Measurements from ENCODE around the gene SPNS2. TPM values are rescaled to one million over a fixed set of nuclear protein-coding genes. Genes with fewer than 3 reads are reported as not detected.

The SPNS2 gene
- total RNA-seq, 1 experiment from 2014 or later: 1.9 TPM

- intact Hi-C loops (cut with micrococcal nuclease; ENCODE audit: unreplicated experiment) (no loop called here), in situ Hi-C loops (cut with HindIII; ENCODE audit: low pct_unique_long_range_greater_than_20kb, low sequenced_read_pairs) (no loop called here)
- Histone ChIP-seq H3K4me1 (ENCODE audit: control insufficient read depth, insufficient read depth, low read length) (no peaks in the 10 kb centered on the region), H3K9me3 (ENCODE audit: control insufficient read depth, insufficient read depth, low read depth, low read length) (no peaks in the 10 kb centered on the region), H3K36me3 (ENCODE audit: control insufficient read depth, insufficient read depth, low read length) (no peaks in the 10 kb centered on the region), H3K27me3 (ENCODE audit: control insufficient read depth, insufficient read depth, low read length) (no peaks in the 10 kb centered on the region), H3K27ac (ENCODE audit: low read length) (no peak overlapping the region), H3K4me3 (ENCODE audit: low read depth in 2 of 2, low read length in 2 of 2) (no peak overlapping the region)
- no peak for ATAC-seq
- ChIA-PET CTCF (no interaction called here), POLR2A (interaction anchor here (0.6 kb wide), 1 partner anchor 18 kb away, joined by 3 read pairs; no protein-coding TSS in a partner anchor)
- no peak for DNase-seq (ENCODE audit: low read depth, low spot score)
- BruUV-seq (replicated peaks): no TSS peak
- no peak for TF ChIP-seq SIN3A (IDR thresholded peaks at IDR 0.05; ENCODE audit: borderline replicate concordance, insufficient read depth, low read depth, low read length)
- TF ChIP-seq, protein P1, sequence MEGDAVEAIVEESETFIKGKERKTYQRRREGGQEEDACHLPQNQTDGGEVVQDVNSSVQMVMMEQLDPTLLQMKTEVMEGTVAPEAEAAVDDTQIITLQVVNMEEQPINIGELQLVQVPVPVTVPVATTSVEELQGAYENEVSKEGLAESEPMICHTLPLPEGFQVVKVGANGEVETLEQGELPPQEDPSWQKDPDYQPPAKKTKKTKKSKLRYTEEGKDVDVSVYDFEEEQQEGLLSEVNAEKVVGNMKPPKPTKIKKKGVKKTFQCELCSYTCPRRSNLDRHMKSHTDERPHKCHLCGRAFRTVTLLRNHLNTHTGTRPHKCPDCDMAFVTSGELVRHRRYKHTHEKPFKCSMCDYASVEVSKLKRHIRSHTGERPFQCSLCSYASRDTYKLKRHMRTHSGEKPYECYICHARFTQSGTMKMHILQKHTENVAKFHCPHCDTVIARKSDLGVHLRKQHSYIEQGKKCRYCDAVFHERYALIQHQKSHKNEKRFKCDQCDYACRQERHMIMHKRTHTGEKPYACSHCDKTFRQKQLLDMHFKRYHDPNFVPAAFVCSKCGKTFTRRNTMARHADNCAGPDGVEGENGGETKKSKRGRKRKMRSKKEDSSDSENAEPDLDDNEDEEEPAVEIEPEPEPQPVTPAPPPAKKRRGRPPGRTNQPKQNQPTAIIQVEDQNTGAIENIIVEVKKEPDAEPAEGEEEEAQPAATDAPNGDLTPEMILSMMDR (IDR thresholded peaks at IDR 0.05): no peak
- TF ChIP-seq POLR2AphosphoS5 (IDR thresholded peaks at IDR 0.05; ENCODE audit: low read depth, low read length): no peak
These were observed 8.5 kb upstream of the SPNS2 start for GRCh38 chr17:4490109-4490591.

DNA sequence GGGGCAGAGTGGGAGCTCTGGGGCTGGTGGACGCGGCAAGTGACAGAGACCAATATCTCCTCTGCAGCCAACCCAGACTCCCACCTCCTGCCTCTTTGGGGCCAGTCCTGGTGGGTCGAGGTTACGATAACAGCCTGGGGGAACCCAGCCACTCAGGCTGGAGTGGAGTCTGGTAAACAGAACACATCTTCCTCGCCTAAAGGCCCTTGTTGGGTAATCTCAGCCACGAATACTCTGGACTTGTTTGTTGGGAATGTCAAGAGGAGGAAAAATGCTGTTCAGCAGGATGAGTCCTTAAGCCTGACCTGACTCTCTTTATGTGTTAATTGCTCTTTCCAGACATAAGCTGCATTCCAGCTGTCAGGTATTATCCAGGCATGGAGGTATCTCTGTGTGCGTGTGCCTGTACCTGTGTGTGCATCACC, 8.0 kb upstream of the SPNS2 start:
- H3K36me3 ChIP-seq (ENCODE audit: control insufficient read depth, insufficient read depth, low read length): no peaks in the 10 kb centered on the region
- CTCF ChIA-PET: interaction anchor here (0.6 kb wide), 1 partner anchor 8 kb away, joined by 3 read pairs; no protein-coding TSS in a partner anchor
- no peaks in the 10 kb centered on the region for H3K4me1 ChIP-seq (ENCODE audit: control insufficient read depth, insufficient read depth, low read length)
- in situ Hi-C loops (cut with HindIII; ENCODE audit: low pct_unique_long_range_greater_than_20kb, low sequenced_read_pairs): no loop called here
- ATAC-seq (no peak), DNase-seq (ENCODE audit: low read depth, low spot score) (no peak)
- TF ChIP-seq, protein P1 (IDR thresholded peaks at IDR 0.05): no peak
- no peak for TF ChIP-seq SIN3A (IDR thresholded peaks at IDR 0.05; ENCODE audit: borderline replicate concordance, insufficient read depth, low read depth, low read length)
- TF ChIP-seq TCF7L2 (IDR thresholded peaks at IDR 0.05; ENCODE audit: low read depth, low read length): no peak
- no peak for TF ChIP-seq POLR2AphosphoS5 (IDR thresholded peaks at IDR 0.05; ENCODE audit: low read depth, low read length)
- TF ChIP-seq, protein P2, sequence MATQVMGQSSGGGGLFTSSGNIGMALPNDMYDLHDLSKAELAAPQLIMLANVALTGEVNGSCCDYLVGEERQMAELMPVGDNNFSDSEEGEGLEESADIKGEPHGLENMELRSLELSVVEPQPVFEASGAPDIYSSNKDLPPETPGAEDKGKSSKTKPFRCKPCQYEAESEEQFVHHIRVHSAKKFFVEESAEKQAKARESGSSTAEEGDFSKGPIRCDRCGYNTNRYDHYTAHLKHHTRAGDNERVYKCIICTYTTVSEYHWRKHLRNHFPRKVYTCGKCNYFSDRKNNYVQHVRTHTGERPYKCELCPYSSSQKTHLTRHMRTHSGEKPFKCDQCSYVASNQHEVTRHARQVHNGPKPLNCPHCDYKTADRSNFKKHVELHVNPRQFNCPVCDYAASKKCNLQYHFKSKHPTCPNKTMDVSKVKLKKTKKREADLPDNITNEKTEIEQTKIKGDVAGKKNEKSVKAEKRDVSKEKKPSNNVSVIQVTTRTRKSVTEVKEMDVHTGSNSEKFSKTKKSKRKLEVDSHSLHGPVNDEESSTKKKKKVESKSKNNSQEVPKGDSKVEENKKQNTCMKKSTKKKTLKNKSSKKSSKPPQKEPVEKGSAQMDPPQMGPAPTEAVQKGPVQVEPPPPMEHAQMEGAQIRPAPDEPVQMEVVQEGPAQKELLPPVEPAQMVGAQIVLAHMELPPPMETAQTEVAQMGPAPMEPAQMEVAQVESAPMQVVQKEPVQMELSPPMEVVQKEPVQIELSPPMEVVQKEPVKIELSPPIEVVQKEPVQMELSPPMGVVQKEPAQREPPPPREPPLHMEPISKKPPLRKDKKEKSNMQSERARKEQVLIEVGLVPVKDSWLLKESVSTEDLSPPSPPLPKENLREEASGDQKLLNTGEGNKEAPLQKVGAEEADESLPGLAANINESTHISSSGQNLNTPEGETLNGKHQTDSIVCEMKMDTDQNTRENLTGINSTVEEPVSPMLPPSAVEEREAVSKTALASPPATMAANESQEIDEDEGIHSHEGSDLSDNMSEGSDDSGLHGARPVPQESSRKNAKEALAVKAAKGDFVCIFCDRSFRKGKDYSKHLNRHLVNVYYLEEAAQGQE (IDR thresholded peaks at IDR 0.05; ENCODE audit: insufficient read depth in 1 of 2, low read depth in 2 of 2, low read length in 1 of 2): no peak
- intact Hi-C loops (cut with micrococcal nuclease; ENCODE audit: unreplicated experiment): no loop called here
- POLR2A ChIA-PET: no interaction called here
- no peak overlapping the region for H3K27ac ChIP-seq (ENCODE audit: low read length)
- H3K9me3 ChIP-seq (ENCODE audit: control insufficient read depth, insufficient read depth, low read depth, low read length): no peaks in the 10 kb centered on the region
- H3K27me3 ChIP-seq (ENCODE audit: control insufficient read depth, insufficient read depth, low read length): no peaks in the 10 kb centered on the region
- no TSS peak for BruUV-seq (replicated peaks)
- H3K4me3 ChIP-seq (ENCODE audit: low read depth in 2 of 2, low read length in 2 of 2): no peak overlapping the region

All from Panc1 (cell line).